HepG2 (cell line): ENCODE results near the gene LRRC73.
A peak's percentile ranks its signal among the peaks of the same experiment; 100 is the strongest.

Source experiments
- ETS1 ChIP-seq: sonication (generic); formaldehyde crosslinking; IDR thresholded peaks from 2 replicates; pipeline ENCODE4 v1.4.0; 2020; ENCODE audit warnings: missing genetic modification reagents
- FOXP1 ChIP-seq, 2 experiments: fragments of 450-650 bp in 1 of 2; IDR thresholded peaks; 2 replicates each; pipeline ENCODE4 v1.6.1; 2017 to 2018; ENCODE audit warnings: antibody characterized with exemption in 1 of 2
- SAP130 ChIP-seq: IDR thresholded peaks from 2 replicates; pipeline ENCODE4 v1.6.1; 2016; ENCODE audit warnings: low read depth
- TF ChIP-seq, protein P1 (sequence below): sonication (generic); formaldehyde crosslinking; IDR thresholded peaks from 2 replicates; pipeline ENCODE4 v1.4.0; 2020; ENCODE audit warnings: low read depth, mild to moderate bottlenecking, missing genetic modification reagents

DNA sequence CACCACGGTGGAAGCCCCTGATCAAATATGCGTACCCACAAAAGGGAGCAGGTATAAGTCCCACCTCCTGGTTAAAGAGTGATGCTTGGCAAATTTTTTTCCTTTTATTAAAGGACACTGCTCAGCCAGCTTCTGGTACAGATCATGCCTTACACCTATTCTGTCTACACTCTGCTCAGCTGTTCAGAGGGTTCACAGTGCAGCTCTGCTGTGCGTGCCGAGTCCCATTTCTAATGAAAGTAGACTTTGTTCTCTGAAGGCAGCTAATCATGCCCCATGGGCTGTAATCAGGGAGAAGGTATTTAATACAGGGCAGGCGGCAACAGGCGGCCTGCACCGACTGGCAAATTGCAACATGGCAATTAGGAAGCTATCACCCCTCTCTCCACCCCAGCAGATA is 16.3 kb downstream of the LRRC73 start:
- TF ChIP-seq FOXP1 (IDR thresholded peaks at IDR 0.05) (no peak), FOXP1 (CRISPR knock-in tag; IDR thresholded peaks at IDR 0.05) (no peak), ETS1 (CRISPR knock-in tag) (no peak), SAP130 (peak; percentile 85)
- TF ChIP-seq, protein P1, sequence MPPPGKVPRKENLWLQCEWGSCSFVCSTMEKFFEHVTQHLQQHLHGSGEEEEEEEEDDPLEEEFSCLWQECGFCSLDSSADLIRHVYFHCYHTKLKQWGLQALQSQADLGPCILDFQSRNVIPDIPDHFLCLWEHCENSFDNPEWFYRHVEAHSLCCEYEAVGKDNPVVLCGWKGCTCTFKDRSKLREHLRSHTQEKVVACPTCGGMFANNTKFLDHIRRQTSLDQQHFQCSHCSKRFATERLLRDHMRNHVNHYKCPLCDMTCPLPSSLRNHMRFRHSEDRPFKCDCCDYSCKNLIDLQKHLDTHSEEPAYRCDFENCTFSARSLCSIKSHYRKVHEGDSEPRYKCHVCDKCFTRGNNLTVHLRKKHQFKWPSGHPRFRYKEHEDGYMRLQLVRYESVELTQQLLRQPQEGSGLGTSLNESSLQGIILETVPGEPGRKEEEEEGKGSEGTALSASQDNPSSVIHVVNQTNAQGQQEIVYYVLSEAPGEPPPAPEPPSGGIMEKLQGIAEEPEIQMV = no peak
